Keratinocyte (primary cell): Measurements from ENCODE around the gene HEMK1.

Source experiments
- EZH2 ChIP-seq: IDR thresholded peaks from one replicate; pipeline ENCODE4 v1.6.1; 2012; ENCODE audit warnings: inconsistent platforms, mild to moderate bottlenecking, low read length, moderate library complexity
- TF ChIP-seq, protein P1 (sequence below), 3 experiments: IDR thresholded peaks in 1 of 3; conservative IDR thresholded peaks in 1 of 3; optimal IDR thresholded peaks in 1 of 3; 2 replicates in 2 of 3; 3 replicates in 1 of 3; pipeline versions ENCODE3 to v1.5.1; 2011; ENCODE audit warnings: low read length in 3 of 3, mild to moderate bottlenecking in 3 of 3, moderate library complexity in 2 of 3, control low read depth in 1 of 3, inconsistent platforms in 1 of 3; ENCODE audit not compliant: insufficient read depth in 2 of 3; ENCODE audit errors: extremely low read depth in 1 of 3

DNA sequence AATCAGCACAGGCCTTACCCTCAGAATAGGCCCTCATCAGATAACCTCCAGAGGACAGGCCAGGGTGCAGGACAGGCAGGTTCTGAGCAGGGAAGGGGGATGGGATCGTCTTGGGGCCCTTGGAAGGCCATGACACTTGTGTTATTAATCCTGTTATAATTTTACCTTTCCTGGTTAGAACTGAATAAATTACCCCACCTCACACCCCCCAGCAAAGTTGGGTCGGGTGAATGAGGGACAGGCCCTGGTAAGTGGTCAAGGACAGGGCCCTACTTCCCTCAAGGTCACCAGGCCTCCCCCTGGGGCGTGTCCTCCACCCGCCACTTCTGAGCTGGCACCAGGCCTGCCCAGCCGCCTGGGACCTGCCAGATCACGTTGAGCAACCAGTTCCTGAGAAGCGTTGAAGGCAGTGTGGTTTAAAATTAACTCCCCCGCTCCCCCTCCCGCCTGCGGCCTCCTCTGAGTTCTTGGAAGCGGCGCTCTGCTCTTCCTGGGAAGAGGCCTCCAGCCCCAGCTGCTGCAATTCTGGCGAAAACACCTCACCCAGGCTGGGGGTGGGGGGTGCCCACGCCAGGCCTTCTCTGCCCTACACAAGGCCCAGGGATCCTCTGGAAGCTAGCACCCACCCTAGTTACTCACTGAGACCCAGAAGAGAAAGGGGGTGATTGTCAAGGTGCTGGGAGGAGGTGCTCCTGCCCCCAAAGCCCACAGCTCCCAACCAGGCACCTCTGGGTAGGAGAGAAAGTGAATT is 31.7 kb downstream of the HEMK1 start:
- TF ChIP-seq, protein P1, sequence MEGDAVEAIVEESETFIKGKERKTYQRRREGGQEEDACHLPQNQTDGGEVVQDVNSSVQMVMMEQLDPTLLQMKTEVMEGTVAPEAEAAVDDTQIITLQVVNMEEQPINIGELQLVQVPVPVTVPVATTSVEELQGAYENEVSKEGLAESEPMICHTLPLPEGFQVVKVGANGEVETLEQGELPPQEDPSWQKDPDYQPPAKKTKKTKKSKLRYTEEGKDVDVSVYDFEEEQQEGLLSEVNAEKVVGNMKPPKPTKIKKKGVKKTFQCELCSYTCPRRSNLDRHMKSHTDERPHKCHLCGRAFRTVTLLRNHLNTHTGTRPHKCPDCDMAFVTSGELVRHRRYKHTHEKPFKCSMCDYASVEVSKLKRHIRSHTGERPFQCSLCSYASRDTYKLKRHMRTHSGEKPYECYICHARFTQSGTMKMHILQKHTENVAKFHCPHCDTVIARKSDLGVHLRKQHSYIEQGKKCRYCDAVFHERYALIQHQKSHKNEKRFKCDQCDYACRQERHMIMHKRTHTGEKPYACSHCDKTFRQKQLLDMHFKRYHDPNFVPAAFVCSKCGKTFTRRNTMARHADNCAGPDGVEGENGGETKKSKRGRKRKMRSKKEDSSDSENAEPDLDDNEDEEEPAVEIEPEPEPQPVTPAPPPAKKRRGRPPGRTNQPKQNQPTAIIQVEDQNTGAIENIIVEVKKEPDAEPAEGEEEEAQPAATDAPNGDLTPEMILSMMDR (optimal IDR thresholded peaks at IDR 0.05 in 1 of 3, IDR thresholded peaks at IDR 0.05 in 1 of 3, conservative IDR thresholded peaks at IDR 0.05 in 1 of 3; ENCODE audit: extremely low read depth in 1 of 3, insufficient read depth in 2 of 3, low read length in 3 of 3), result no peak
- no peak for TF ChIP-seq EZH2
